GM12878 (cell line): Measurements from ENCODE around the gene BRIX1. TPM values are rescaled to one million over a fixed set of nuclear protein-coding genes. Genes with fewer than 3 reads are reported as not detected.

Source experiments
- CUX1 ChIP-seq: IDR thresholded peaks from 2 replicates; pipeline ENCODE4 v1.6.1; 2012; ENCODE audit warnings: improper control_type of control experiment, low read depth, low read length; ENCODE audit not compliant: insufficient replicate concordance
- E2F8 ChIP-seq: fragments of 450-650 bp; IDR thresholded peaks from 2 replicates; pipeline ENCODE4 v1.6.1; 2018; ENCODE audit warnings: mild to moderate bottlenecking, low read depth, moderate library complexity; ENCODE audit not compliant: partially characterized antibody
- EP300 ChIP-seq, 2 experiments: fragments of 150-350 bp in 1 of 2; IDR thresholded peaks; 2 replicates each; pipeline ENCODE4 v1.6.1; 2011 to 2012; ENCODE audit warnings: low read depth in 2 of 2, low read length in 2 of 2, borderline replicate concordance in 1 of 2, improper control_type of control experiment in 1 of 2, inconsistent platforms in 1 of 2; ENCODE audit not compliant: control insufficient read depth in 1 of 2
- FOXK2 ChIP-seq: fragments of 450-650 bp; IDR thresholded peaks from 2 replicates; pipeline ENCODE4 v1.6.1; 2017; ENCODE audit warnings: mild to moderate bottlenecking, moderate library complexity
- HDAC2 ChIP-seq: fragments of 200-600 bp; sonication (generic); IDR thresholded peaks from 2 replicates; pipeline ENCODE4 v1.6.1; 2017
- NR2C2 ChIP-seq: IDR thresholded peaks from 2 replicates; pipeline ENCODE4 v1.6.1; 2011; ENCODE audit warnings: borderline replicate concordance, low read depth; ENCODE audit not compliant: control insufficient read depth, insufficient read length
- PAX5 ChIP-seq: IDR thresholded peaks from 2 replicates; pipeline ENCODE4 v1.6.1; 2011; ENCODE audit warnings: low read depth, low read length, borderline replicate concordance
- SMAD5 ChIP-seq: IDR thresholded peaks from 2 replicates; pipeline ENCODE4 v1.6.1; 2016; ENCODE audit warnings: antibody characterized with exemption, low read depth
- ZBTB11 ChIP-seq: fragments of 450-650 bp; formaldehyde crosslinking; IDR thresholded peaks from 2 replicates; pipeline ENCODE4 v1.5.0; 2022; ENCODE audit warnings: mild to moderate bottlenecking, missing genetic modification characterization
- ZBTB4 ChIP-seq: fragments of 450-650 bp; formaldehyde crosslinking; IDR thresholded peaks from 2 replicates; pipeline ENCODE4 v1.4.0; 2022; ENCODE audit warnings: mild to moderate bottlenecking, moderate library complexity
- ZNF24 ChIP-seq: fragments of 450-650 bp; IDR thresholded peaks from 2 replicates; pipeline ENCODE4 v1.6.1; 2017; ENCODE audit warnings: antibody characterized with exemption, mild to moderate bottlenecking
- polyA plus RNA-seq, 11 experiments: library from polyadenylated mRNA; depleted of rRNA in 4 of 11; unstranded in 6 of 11; stranded (reverse) in 5 of 11; fragments of >200 nt; fragmentation: Nextera tagmentation in 4 of 11; fragmentation: Illumina TruSeq in 1 of 11; extraction: Ambion mirVana in 4 of 11; extraction: Trizol in 1 of 11; gene quantifications; 1 replicate in 1 of 11; 2 replicates in 10 of 11; pipeline versions ENCODE4 v1.2.1 to v1.2.3, GENCODE V29; 2011 to 2016; ENCODE audit warnings: inconsistent platforms in 2 of 11, missing spikeins in 2 of 11, low read depth in 1 of 11
- total RNA-seq, 4 experiments: library from RNA; depleted of rRNA in 3 of 4; stranded (reverse); fragments of >200 nt in 3 of 4; fragmentation: Illumina TruSeq in 1 of 4; extraction: Trizol in 1 of 4; gene quantifications; 2 replicates each; pipeline versions ENCODE4 v1.2.1 to v1.2.3, GENCODE V29; 2013 to 2021

The BRIX1 gene
- total and polyA plus RNA-seq, 10 of the 15 experiments (the other 5 are each of a cell fraction or from before 2014, with no cell fraction given): 48.3 to 119 (median 78.9) TPM

- TF ChIP-seq CUX1: no peak
- TF ChIP-seq FOXK2: no peak
- no peak for TF ChIP-seq NR2C2
- TF ChIP-seq PAX5: no peak
- TF ChIP-seq ZNF24: peak; percentile 82; the same call in 1 of the 2 replicates
- peak; percentile 86 for TF ChIP-seq SMAD5
- TF ChIP-seq HDAC2: no peak
- TF ChIP-seq ZBTB4 (CRISPR knock-in tag): no peak
- peak; percentile 92 for TF ChIP-seq E2F8
- 0 out of 4 replicates have a peak, but pooled peaks of 1 of the 2 experiments have one; percentile 35 for TF ChIP-seq EP300 (IDR thresholded peaks at IDR 0.05; ENCODE audit: borderline replicate concordance in 1 of 2, control insufficient read depth in 1 of 2, low read depth in 2 of 2, low read length in 2 of 2)
- no peak for TF ChIP-seq ZBTB11 (CRISPR knock-in tag)
- TF ChIP-seq, all 136 proteins: peak for 68
These were observed at the start of gene BRIX1, which contains the start of gene RAD1 (continued) for GRCh38 chr5:34915139-34915855.
